ENCODE measurements around the gene SMAP2.

The SMAP2 gene

DNA sequence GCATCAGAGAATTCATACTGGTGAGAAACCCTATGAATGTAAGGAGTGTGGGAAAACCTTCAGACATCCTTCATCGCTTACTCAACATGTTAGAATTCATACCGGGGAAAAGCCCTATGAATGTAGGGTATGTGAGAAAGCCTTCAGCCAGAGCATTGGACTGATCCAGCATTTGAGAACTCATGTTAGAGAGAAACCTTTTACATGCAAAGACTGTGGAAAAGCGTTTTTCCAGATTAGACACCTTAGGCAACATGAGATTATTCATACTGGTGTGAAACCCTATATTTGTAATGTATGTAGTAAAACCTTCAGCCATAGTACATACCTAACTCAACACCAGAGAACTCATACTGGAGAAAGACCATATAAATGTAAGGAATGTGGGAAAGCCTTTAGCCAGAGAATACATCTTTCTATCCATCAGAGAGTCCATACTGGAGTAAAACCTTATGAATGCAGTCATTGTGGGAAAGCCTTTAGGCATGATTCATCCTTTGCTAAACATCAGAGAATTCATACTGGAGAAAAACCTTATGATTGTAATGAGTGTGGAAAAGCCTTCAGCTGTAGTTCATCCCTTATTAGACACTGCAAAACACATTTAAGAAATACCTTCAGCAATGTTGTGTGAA is 89.5 kb downstream of the SMAP2 start:
- DNase-seq (ENCODE audit: insufficient read length, low spot score) (no peak), FAIRE-seq (no peak)

DNA sequence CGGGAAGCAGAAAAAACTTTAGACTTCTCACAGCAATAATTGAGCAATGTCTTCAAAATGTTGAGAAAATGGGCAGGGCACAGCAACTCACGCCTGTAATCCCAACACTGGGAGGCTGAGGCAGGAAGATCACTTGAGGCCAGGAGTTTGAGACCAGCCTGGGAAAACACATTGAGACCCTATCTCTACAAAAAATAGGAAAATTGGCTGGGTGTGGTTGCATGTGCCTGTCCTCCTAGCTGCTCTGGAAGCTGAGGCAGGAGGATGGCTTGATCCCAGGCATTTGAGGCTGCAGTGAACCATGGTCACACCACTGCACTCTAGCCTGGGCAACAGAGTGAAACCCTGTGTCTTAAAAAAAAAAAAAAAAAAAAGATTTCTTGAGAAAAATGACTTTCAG is 95.8 kb downstream of the SMAP2 start:
- no peak for DNase-seq (ENCODE audit: insufficient read length, low spot score)
- no peak for FAIRE-seq

Measured in GM19239 (cell line).